ENCODE data around the gene SCAF4. TPM values are rescaled to one million over a fixed set of nuclear protein-coding genes. Genes with fewer than 3 reads are reported as not detected.
"Not testable (repeated sequence)": the region's sequence is repeated elsewhere in the genome, so short reads cannot be mapped to it uniquely, and the experiment has no call there.

SCAF4 gene
- total and polyA plus RNA-seq, 8 donors, result 8.2 to 15.1 (median 10.5) TPM

GRCh38 chr21:31772674-31773555 is 41.0 kb upstream of the SCAF4 start:
- Histone ChIP-seq H3K27ac (no peak overlapping the region), H3K4me3 (no peak overlapping the region), H3K36me3 (no peaks in the 10 kb centered on the region), H3K4me1 (no peaks in the 10 kb centered on the region), H3K27me3 (no peaks in the 10 kb centered on the region), H3K9me3 (no peaks in the 10 kb centered on the region)
- ATAC-seq (no peak), DNase-seq (no peak), FAIRE-seq (no peak)
- 63 to 73% methylated on average over 5 of the region's 5 CpGs for WGBS, 2 donors
- intact Hi-C loops (cut with DNase I), result loop anchor here in 1 of 3 donors (10.0 kb wide), 1 partner anchor 492 kb away; no protein-coding TSS in a partner anchor
- no peak for TF ChIP-seq CTCF (IDR thresholded peaks at IDR 0.05)

GRCh38 chr21:31771685-31772084 is 39.8 kb upstream of the SCAF4 start:
- intact Hi-C loops (cut with DNase I), result loop anchor here in 1 of 3 donors (10.0 kb wide), 1 partner anchor 493 kb away; no protein-coding TSS in a partner anchor

GRCh38 chr21:31768710-31769109 is 36.8 kb upstream of the SCAF4 start:
- Histone ChIP-seq H3K4me1 (no peaks in the 10 kb centered on the region), H3K4me3 (no peak overlapping the region), H3K36me3 (no peaks in the 10 kb centered on the region), H3K27ac (no peak overlapping the region), H3K27me3 (no peaks in the 10 kb centered on the region), H3K9me3 (no peaks in the 10 kb centered on the region)
- WGBS, 2 donors, result 94 to 100% methylated on average over 1 of the region's 1 CpG
- FAIRE-seq, result no peak
- TF ChIP-seq CTCF (IDR thresholded peaks at IDR 0.05), result no peak
- intact Hi-C loops (cut with DNase I), result no loop called here
- no peak for DNase-seq
- ATAC-seq, result no peak

More at GRCh38 chr21:31771685-31772084, 39.8 kb upstream of the SCAF4 start:
- no peak overlapping the region for H3K27ac ChIP-seq
- ATAC-seq, result no peak
- 52 to 53% methylated on average over 3 of the region's 3 CpGs for WGBS, 2 donors
- no peak for TF ChIP-seq CTCF (IDR thresholded peaks at IDR 0.05)
- no peaks in the 10 kb centered on the region for H3K4me1 ChIP-seq
- H3K4me3 ChIP-seq, result no peak overlapping the region
- H3K9me3 ChIP-seq, result no peaks in the 10 kb centered on the region
- H3K27me3 ChIP-seq, result no peaks in the 10 kb centered on the region
- no peaks in the 10 kb centered on the region for H3K36me3 ChIP-seq
- no peak for FAIRE-seq
- DNase-seq, result no peak

- intact Hi-C loops (cut with DNase I), result no loop called here
- Histone ChIP-seq H3K27me3 (no peaks in the 10 kb centered on the region), H3K36me3 (no peaks in the 10 kb centered on the region), H3K4me3 (no peak overlapping the region), H3K9me3 (no peaks in the 10 kb centered on the region), H3K4me1 (no peaks in the 10 kb centered on the region), H3K27ac (no peak overlapping the region)
- no peak for DNase-seq
- WGBS, 2 donors, result 70 to 91% methylated on average over 3 of the region's 3 CpGs
- FAIRE-seq, result no peak
- ATAC-seq, result no peak
- no peak for TF ChIP-seq CTCF (IDR thresholded peaks at IDR 0.05)
These were observed 35.0 kb upstream of the SCAF4 start for GRCh38 chr21:31766899-31767298.

- H3K27me3 ChIP-seq; H3K9me3 ChIP-seq; intact Hi-C loops (cut with DNase I); H3K4me1 ChIP-seq; ATAC-seq; H3K27ac ChIP-seq; H3K4me3 ChIP-seq; H3K36me3 ChIP-seq; DNase-seq; FAIRE-seq: not testable (repeated sequence)
- WGBS, 2 donors, result 78 to 90% methylated on average over 6 of the region's 6 CpGs
These were observed 33.9 kb upstream of the SCAF4 start for GRCh38 chr21:31765850-31766249.

Measured in pancreas (tissue), 10 donors.